Fibroblast of lung (primary cell): ENCODE data around the gene ARFIP1. TPM values are rescaled to one million over a fixed set of nuclear protein-coding genes. Genes with fewer than 3 reads are reported as not detected.

Experiments used
- DNase-seq, 2 donors: peaks; one replicate each; pipeline versions ENCODE4 v3.0.0 to v3.0.0-alpha.2; 2010; ENCODE audit warnings: low read depth in 2 of 2
- H2AFZ ChIP-seq: 2 replicates; pipeline ENCODE4 v1.5.1; 2012; ENCODE audit warnings: low read length, control low read depth, inconsistent platforms
- H3K27ac ChIP-seq: 2 replicates; pipeline ENCODE4 v1.5.1; 2011; ENCODE audit warnings: low read length, control low read depth; ENCODE audit not compliant: insufficient read depth
- H3K27me3 ChIP-seq: 2 replicates; pipeline ENCODE4 v1.5.1; 2011; ENCODE audit warnings: mild to moderate bottlenecking, low read length; ENCODE audit not compliant: control insufficient read depth, insufficient read depth
- H3K36me3 ChIP-seq: 2 replicates; pipeline ENCODE4 v1.5.1; 2011; ENCODE audit warnings: low read length; ENCODE audit not compliant: control insufficient read depth, insufficient read depth
- H3K4me1 ChIP-seq: 2 replicates; pipeline ENCODE4 v1.5.1; 2011; ENCODE audit warnings: low read length; ENCODE audit not compliant: control insufficient read depth, insufficient read depth; ENCODE audit errors: extremely low read depth
- H3K4me2 ChIP-seq: 2 replicates; pipeline ENCODE4 v1.5.1; 2011; ENCODE audit warnings: low read length, control low read depth; ENCODE audit not compliant: insufficient read depth; ENCODE audit errors: extremely low read depth
- H3K4me3 ChIP-seq, 4 experiments: fragments of 200-600 bp in 1 of 4; sonication (generic) in 1 of 4; replicated peaks in 1 of 4; 2 replicates each; pipeline ENCODE4 v1.5.1; 2011 to 2016; ENCODE audit warnings: low read length in 4 of 4, low read depth in 3 of 4, mild to moderate bottlenecking in 3 of 4, control low read depth in 2 of 4, inconsistent platforms in 1 of 4, mixed read lengths in 1 of 4; ENCODE audit not compliant: insufficient read depth in 1 of 4; ENCODE audit errors: control extremely low read depth in 1 of 4
- H3K79me2 ChIP-seq: 2 replicates; pipeline ENCODE4 v1.5.1; 2012; ENCODE audit warnings: mild to moderate bottlenecking, low read length, inconsistent platforms; ENCODE audit not compliant: control insufficient read depth, insufficient read depth
- H3K9ac ChIP-seq: 2 replicates; pipeline ENCODE4 v1.5.1; 2011; ENCODE audit warnings: mild to moderate bottlenecking, low read length, control low read depth; ENCODE audit not compliant: insufficient read depth
- H3K9me3 ChIP-seq: 2 replicates; pipeline ENCODE4 v1.5.1; 2012; ENCODE audit warnings: low read depth, low read length; ENCODE audit not compliant: control insufficient read depth, insufficient read depth
- H4K20me1 ChIP-seq: 2 replicates; pipeline ENCODE4 v1.5.1; 2011; ENCODE audit warnings: low read length; ENCODE audit not compliant: control insufficient read depth, insufficient read depth; ENCODE audit errors: extremely low read depth
- CTCF ChIP-seq, 2 donors: IDR thresholded peaks in 1 of 2; conservative IDR thresholded peaks in 1 of 2; 1 replicate in 1 of 2; 2 replicates in 1 of 2; pipeline ENCODE4 v1.5.1; 2011 to 2012; ENCODE audit warnings: low read length in 2 of 2, control low read depth in 1 of 2, inconsistent platforms in 1 of 2, low read depth in 1 of 2, mild to moderate bottlenecking in 1 of 2
- EZH2 ChIP-seq: IDR thresholded peaks from 2 replicates; pipeline ENCODE4 v1.5.1; 2012; ENCODE audit warnings: low read length, control low read depth, mild to moderate bottlenecking; ENCODE audit errors: missing control alignments
- polyA plus RNA-seq, 2 donors: library from polyadenylated mRNA; depleted of rRNA in 1 of 2; stranded (reverse) in 1 of 2; unstranded in 1 of 2; fragments of >200 nt; gene quantifications; 2 replicates each; pipeline ENCODE4 v1.2.1, GENCODE V29; 2011 to 2012; ENCODE audit warnings: missing spikeins in 1 of 2
- total RNA-seq: library from RNA; depleted of rRNA; stranded (reverse); fragments of >200 nt; gene quantifications from 2 replicates; pipeline ENCODE4 v1.2.1, GENCODE V29; 2014

ARFIP1 gene
- total and polyA plus RNA-seq, 2 donors (not counting 1 experiment from before 2014, with no cell fraction given), result 35.6 to 40.8 TPM

DNA sequence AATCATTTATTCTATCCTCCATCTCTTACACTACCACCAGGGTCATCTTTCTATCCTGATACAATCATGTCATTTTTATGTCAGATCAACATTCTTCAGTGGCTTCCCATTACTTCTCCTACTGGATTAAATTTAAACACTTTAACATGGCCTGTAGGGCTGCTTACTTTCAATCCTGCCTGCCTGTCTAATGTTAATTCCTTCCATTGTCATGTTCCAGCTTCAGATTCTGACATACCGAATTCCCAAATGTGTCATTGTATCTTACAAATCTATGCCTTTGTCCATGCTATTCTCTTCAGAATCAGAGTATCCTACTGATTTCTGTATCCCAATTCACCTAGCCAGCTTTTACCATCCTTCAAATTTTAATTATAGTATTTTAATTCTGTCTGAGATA lies 106.4 kb downstream of the ARFIP1 start:
- Histone ChIP-seq H3K4me1 (no peaks in the 10 kb centered on the region), H3K27me3 (no peaks in the 10 kb centered on the region), H3K36me3 (no peaks in the 10 kb centered on the region), H3K79me2 (no peaks in the 10 kb centered on the region), H3K9ac (no peak overlapping the region), H3K4me2 (no peak overlapping the region), H2AFZ (no peak overlapping the region), H3K27ac (no peak overlapping the region), H3K9me3 (no peaks in the 10 kb centered on the region), H3K4me3 (no peak overlapping the region), H4K20me1 (no peaks in the 10 kb centered on the region)
- no peak for TF ChIP-seq CTCF (conservative IDR thresholded peaks at IDR 0.05 in 1 of 2, IDR thresholded peaks at IDR 0.05 in 1 of 2; ENCODE audit: low read depth in 1 of 2, low read length in 2 of 2)
- TF ChIP-seq EZH2, result no peak
- DNase-seq, result no peak

DNA sequence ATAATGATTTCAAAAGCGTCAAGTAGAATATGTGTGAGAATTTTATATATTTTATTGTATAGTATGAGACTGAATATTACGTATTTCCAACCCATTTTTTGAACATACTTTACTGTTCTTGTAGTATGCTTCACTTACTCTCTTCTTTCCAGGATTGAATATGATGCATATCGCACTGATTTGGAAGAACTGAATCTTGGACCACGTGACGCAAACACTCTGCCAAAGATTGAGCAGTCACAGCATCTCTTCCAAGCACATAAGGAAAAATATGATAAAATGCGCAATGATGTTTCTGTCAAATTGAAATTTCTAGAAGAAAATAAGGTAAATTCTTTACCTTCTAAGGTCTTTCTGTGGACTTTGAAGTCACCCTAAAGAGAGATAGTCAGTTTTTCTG lies 108.2 kb downstream of the ARFIP1 start:
- H3K4me3 ChIP-seq, result no peak overlapping the region
- no peak overlapping the region for H3K9ac ChIP-seq
- H3K27ac ChIP-seq, result no peak overlapping the region
- no peaks in the 10 kb centered on the region for H3K4me1 ChIP-seq
- H2AFZ ChIP-seq, result no peak overlapping the region
- no peaks in the 10 kb centered on the region for H3K36me3 ChIP-seq
- no peaks in the 10 kb centered on the region for H4K20me1 ChIP-seq
- H3K9me3 ChIP-seq, result no peaks in the 10 kb centered on the region
- TF ChIP-seq EZH2, result no peak
- H3K27me3 ChIP-seq, result no peaks in the 10 kb centered on the region
- DNase-seq, result no peak
- H3K4me2 ChIP-seq, result no peak overlapping the region
- no peaks in the 10 kb centered on the region for H3K79me2 ChIP-seq

DNA sequence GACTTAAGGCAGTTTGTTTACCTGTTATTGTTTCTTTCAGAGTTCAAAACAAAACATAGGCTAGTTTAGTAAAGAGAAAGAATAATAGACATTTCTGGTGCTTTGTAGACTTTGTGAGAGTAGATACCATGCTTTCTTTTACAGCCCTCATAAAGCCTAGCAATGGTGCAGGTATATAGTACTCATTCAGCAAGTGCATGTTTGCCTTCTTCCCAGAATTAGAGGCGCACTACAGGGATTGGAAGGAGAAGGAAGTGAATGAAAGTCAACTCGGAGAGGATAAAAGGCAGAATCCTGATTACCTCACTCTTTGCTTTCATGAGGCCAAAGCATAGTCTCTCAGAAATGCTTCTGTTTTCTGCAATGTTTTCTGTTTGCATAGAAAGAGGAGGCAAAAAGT lies 113.2 kb downstream of the ARFIP1 start:
- no peaks in the 10 kb centered on the region for H3K27me3 ChIP-seq
- no peaks in the 10 kb centered on the region for H3K9me3 ChIP-seq
- TF ChIP-seq CTCF (conservative IDR thresholded peaks at IDR 0.05 in 1 of 2, IDR thresholded peaks at IDR 0.05 in 1 of 2; ENCODE audit: low read depth in 1 of 2, low read length in 2 of 2), result no peak
- H4K20me1 ChIP-seq, result no peaks in the 10 kb centered on the region
- no peak overlapping the region for H3K9ac ChIP-seq
- H3K36me3 ChIP-seq, result no peaks in the 10 kb centered on the region
- H3K79me2 ChIP-seq, result no peaks in the 10 kb centered on the region
- H3K27ac ChIP-seq, result no peak overlapping the region
- no peaks in the 10 kb centered on the region for H3K4me1 ChIP-seq
- DNase-seq, result no peak
- no peak overlapping the region for H2AFZ ChIP-seq
- no peak overlapping the region for H3K4me3 ChIP-seq
- no peak overlapping the region for H3K4me2 ChIP-seq

- H4K20me1 ChIP-seq, result no peaks in the 10 kb centered on the region
- no peak overlapping the region for H2AFZ ChIP-seq
- no peak overlapping the region for H3K9ac ChIP-seq
- H3K4me1 ChIP-seq, result no peaks in the 10 kb centered on the region
- H3K4me3 ChIP-seq, result no peak overlapping the region
- H3K27me3 ChIP-seq, result no peaks in the 10 kb centered on the region
- H3K79me2 ChIP-seq, result no peaks in the 10 kb centered on the region
- DNase-seq, result peak; percentile 39 to 84
- no peak overlapping the region for H3K4me2 ChIP-seq
- no peaks in the 10 kb centered on the region for H3K9me3 ChIP-seq
- no peak overlapping the region for H3K27ac ChIP-seq
- no peaks in the 10 kb centered on the region for H3K36me3 ChIP-seq
- TF ChIP-seq CTCF (conservative IDR thresholded peaks at IDR 0.05 in 1 of 2, IDR thresholded peaks at IDR 0.05 in 1 of 2; ENCODE audit: low read depth in 1 of 2, low read length in 2 of 2) (no peak), EZH2 (no peak)
These were observed 114.9 kb downstream of the ARFIP1 start for GRCh38 chr4:152894673-152895072.
